SK-N-MC (cell line): ENCODE data around the gene SDF2.
"Not testable (repeated sequence)": the region's sequence is repeated elsewhere in the genome, so short reads cannot be mapped to it uniquely, and the experiment has no call there.

Experiments
- EZH2 ChIP-seq: fragments of 200-600 bp; sonication (generic); IDR thresholded peaks from one replicate; pipeline ENCODE4 v1.6.1; 2017; ENCODE audit warnings: antibody characterized with exemption
- FOXP2 ChIP-seq: optimal IDR thresholded peaks from 2 replicates; pipeline ENCODE3; 2011; ENCODE audit warnings: mild to moderate bottlenecking, moderate library complexity; ENCODE audit not compliant: insufficient read depth; ENCODE audit errors: extremely low read length, control extremely low read depth
- POLR2AphosphoS5 ChIP-seq: IDR thresholded peaks from 2 replicates; pipeline ENCODE4 v1.6.1; 2012; ENCODE audit warnings: mild to moderate bottlenecking, low read depth, low read length, borderline replicate concordance

DNA sequence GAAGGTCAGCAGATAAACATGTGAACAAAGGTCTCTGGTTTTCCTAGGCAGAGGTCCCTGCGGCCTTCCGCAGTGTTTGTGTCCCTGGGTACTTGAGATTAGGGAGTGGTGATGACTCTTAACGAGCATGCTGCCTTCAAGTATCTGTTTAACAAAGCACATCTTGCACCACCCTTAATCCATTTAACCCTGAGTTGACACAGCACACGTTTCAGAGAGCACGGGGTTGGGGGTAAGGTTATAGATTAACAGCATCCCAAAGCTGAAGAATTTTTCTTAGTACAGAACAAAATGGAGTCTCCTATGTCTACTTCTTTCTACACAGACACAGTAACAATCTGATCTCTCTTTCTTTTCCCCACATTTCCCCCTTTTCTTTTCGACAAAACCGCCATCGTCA lies 3.4 kb downstream of the SDF2 start:
- TF ChIP-seq EZH2, POLR2AphosphoS5, FOXP2: not testable (repeated sequence)
